Inflammatory macrophage (primary cell): ENCODE results near the gene LDLR.
"Not testable (repeated sequence)": the region's sequence is repeated elsewhere in the genome, so short reads cannot be mapped to it uniquely, and the experiment has no call there.

ENCODE experiments used
- DNase-seq, 2 donors: peaks; one replicate each; pipeline ENCODE4 v3.0.0-alpha.2; 2020 to 2022

Gene LDLR

DNA sequence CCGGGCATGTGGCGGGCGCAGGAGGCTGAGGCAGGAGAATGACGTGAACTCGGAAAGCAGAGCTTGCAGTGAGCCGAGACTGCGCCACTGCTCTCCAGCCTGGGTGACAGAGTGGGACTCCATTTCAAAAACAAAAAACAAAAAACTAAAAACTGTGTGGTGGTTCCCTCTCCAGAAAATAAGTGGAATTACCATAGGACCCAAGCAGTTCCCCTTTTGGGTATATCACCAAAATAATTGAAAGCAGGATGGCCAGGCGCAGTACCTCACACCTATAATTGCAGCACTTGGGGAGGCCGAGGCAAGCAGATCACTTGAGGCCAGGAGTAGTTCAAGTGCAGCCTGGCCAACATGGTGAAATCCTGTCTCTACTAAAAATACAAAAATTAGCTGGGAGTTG lies 15.7 kb upstream of the LDLR start:
- DNase-seq = no peak

GRCh38 chr19:11076792-11077191 lies 12.5 kb upstream of the LDLR start:
- not testable (repeated sequence) for DNase-seq

- no peak for DNase-seq
Observed at GRCh38 chr19:11078893-11079292, 10.4 kb upstream of the LDLR start.

GRCh38 chr19:11079999-11080398 lies 9.3 kb upstream of the LDLR start:
- DNase-seq = no peak

- no peak for DNase-seq
Observed at GRCh38 chr19:11087870-11088505, 1.3 kb upstream of the LDLR start.

GRCh38 chr19:11088506-11089253 lies 583 bp upstream of the LDLR start:
- no peak for DNase-seq

DNA sequence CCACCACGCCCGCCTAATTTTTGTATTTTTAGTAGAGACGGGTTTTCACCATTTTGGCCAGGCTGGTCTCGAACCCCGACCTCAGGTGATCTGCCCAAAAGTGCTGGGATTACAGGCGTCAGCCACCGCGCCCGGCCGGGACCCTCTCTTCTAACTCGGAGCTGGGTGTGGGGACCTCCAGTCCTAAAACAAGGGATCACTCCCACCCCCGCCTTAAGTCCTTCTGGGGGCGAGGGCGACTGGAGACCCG lies 676 bp downstream of the LDLR start:
- DNase-seq = not testable (repeated sequence)

GRCh38 chr19:11090264-11090996 lies 1.2 kb downstream of the LDLR start:
- peak; percentile 95 to 97 for DNase-seq

GRCh38 chr19:11090997-11091702 lies 1.9 kb downstream of the LDLR start:
- DNase-seq = no peak

DNA sequence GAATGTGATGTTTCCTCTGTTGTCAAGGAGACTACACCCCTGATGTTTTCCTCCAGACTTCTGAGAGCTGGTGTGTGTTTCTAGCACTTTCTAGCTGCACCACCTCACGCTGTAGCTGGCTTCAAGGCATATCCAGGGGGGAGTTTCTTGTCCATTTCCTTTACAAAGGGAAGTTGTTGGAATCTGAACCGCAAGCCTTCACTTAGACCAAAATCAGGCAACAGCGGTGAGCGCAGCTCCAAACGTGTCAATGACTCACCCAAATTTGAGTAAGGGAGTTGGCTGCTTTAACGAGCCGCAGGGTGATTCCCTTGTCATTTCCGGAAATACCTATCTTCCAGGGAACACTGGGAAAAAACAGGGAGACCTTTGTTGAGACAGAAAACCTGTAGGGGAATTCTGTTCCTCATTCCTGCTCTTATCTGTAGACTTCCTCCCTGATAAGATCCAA lies 2.5 kb downstream of the LDLR start:
- DNase-seq = peak; percentile 68 to 82

DNA sequence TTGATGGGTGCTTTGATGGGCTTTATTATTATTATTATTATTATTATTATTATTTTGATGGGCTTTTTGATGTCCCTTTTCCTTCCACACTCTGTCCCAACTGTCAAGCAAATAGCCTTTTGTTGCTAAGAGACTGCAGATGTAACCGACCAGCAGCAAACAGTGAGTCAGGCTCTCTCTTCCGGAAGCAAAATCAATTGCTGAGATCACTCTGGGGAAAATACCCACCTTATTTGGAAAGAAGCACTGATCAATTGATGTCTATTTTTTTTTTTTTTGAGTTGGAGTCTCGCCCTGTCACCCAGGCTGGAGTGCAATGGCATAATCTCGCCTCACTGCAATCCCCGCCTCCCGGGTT lies 2.9 kb downstream of the LDLR start:
- peak in 1 of 2 donors; percentile 48 for DNase-seq

- no peak for DNase-seq
Observed at GRCh38 chr19:11093689-11094238, 4.5 kb downstream of the LDLR start.

DNA sequence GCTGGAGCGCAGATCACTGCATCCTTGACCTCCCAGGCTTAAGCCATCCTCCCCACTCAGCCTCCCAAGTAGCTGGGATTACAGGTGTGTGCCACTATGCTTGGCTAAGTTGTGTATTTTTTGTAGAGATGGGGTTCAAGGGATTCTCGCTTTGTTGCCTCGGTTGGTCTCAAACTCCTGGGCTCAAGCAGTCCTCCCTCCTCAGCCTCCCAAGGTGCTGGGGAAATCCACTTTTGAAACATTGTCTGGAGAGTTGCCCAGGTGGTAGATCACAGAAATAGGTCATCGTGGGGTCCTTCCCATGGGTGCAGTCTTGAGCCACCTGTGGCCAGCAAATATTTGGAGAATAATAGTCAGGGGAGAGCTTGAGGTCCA lies 5.2 kb downstream of the LDLR start:
- no peak for DNase-seq

DNA sequence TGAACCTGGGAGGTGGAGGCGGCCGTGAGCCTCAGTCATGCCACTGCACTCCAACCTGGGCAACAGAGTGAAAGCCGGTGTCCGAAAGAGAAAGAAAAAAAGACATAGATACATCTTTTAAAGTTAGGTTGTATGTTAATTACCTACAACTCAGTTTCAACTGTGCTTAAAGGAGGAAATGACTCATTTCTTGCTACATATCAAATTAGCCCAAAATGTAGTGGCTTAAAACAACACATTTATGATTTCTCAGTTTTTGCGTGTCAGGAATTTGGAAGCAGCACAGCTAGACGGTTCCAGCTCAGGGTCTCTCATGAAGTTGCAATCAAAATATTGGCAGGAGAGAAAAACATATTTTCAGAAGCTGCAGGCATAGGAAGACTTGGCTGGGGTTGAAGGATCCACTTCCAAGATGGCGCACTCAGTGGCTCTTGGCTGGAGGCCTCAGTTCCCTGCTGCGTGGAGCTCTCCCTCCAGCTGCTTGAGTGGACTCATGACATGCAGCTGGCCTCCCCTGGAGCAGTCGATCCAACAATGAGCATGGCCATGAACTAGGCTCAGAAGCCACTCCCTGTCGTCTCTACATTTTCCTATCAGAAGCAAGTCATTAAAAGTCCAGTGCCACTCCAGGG lies 7.1 kb downstream of the LDLR start:
- peak; percentile 25 to 30 for DNase-seq

- not testable (repeated sequence) for DNase-seq
Observed at GRCh38 chr19:11097367-11097766, 8.1 kb downstream of the LDLR start.

GRCh38 chr19:11098327-11098726 lies 9.1 kb downstream of the LDLR start:
- DNase-seq = no peak

DNA sequence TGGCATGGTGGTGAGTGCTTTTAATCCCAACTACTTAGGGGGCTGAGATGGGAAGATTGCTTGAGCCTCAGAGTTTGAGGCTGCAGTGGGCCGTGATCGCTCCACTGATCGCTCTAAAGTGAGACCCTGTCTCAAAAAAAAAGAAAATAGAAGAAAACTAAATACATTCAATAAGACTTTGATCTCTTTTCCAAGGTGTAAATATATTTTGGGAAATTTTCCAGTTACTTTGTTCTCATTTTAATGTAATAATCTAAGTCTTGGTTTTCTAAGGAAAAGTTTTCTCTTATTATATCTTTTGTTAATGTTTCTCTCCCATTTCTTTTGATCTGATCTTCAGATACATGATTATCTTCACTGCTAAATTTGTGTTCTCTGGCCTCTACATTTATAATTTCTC lies 9.6 kb downstream of the LDLR start:
- DNase-seq = no peak

GRCh38 chr19:11100049-11100448 lies 10.8 kb downstream of the LDLR start:
- DNase-seq = no peak

GRCh38 chr19:11101057-11101456 lies 11.8 kb downstream of the LDLR start:
- DNase-seq = no peak

DNA sequence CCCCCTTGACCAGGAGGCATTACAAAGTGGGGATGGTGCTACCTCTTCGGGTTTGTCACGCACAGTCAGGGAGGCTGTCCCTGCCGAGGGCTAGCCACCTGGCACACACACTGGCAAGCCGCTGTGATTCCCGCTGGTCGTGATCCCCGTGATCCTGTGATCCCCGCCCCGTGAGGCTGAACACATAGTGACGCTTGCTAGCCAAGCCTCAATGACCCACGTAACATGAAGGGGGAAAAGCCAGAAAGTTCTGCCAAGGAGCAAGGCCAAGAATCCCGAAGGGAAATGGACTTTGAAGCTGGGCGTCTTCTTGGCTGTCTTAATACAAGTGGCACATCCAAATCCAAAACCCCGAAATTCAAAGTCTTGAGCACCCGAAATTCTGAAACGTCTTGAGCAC lies 13.7 kb downstream of the LDLR start:
- DNase-seq = no peak

DNA sequence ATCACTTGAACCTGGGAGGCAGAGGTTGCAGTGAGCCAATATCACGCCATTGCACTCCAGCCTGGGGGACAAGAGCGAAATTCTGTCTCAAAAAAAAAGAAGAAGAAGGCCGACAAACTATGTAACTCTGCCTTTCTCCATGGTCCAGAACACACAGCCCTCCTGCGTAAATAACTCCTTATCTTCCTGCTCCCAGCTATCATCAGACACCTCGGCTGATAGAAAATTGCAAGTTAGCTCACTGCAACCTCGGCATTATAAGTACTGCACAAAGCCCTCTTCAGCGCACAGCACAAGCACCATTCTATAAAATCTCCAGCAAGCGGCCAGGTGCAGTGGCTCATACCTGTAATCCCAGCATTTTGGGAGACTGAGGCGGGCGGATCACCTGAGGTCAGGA lies 14.4 kb downstream of the LDLR start:
- not testable (repeated sequence) for DNase-seq

GRCh38 chr19:11105014-11105636 lies 15.9 kb downstream of the LDLR start:
- no peak for DNase-seq
